Measurements from ENCODE around the gene KRT76. TPM values are rescaled to one million over a fixed set of nuclear protein-coding genes. Genes with fewer than 3 reads are reported as not detected.
"Not testable (repeated sequence)": the region's sequence is repeated elsewhere in the genome, so short reads cannot be mapped to it uniquely, and the experiment has no call there.

KRT76 gene
- polyA plus RNA-seq, 4 donors, result not detected

DNA sequence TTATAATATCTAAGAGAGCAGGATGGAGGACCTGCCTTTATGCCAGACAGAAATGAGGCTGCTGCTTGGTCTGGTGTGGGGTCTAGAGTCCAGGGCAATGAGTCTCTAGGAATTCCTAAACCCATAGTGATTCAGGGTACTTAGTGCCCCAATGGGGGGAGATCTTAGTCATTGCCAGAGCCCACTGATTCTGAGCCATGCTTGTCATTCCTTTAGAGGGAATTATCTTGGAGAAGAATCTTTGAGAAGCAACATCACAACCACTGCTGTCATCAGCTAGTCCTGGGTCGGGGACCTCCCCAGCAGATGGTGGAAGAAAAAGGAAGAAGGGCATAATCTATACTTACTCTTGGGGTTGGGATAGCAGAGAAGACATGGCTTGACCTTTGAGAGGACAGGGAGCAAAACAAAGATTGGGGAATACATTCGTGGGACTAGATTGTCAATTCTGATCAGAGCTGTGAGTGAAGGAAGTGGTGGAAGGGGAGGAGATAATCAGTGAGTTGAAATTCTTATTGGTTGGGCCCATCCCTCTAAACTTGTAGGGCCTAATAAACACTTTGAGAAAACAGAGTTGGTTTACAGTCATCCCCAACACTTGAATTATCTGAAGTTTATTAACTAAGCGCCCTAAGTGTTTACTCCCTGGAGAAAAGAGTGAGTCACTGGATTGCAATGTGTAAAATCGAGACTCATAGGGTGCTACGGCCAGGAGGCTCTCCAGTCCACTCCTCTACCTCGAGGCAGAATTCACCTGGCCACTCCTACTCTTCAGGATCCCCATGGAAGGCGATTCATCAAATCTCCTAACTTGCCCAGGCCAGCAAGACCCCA lies 21.7 kb upstream of the KRT76 start:
- no peak for DNase-seq (ENCODE audit: low read depth in 4 of 4, low spot score in 3 of 4)

GRCh38 chr12:52798003-52798670 lies 21.0 kb upstream of the KRT76 start:
- DNase-seq (ENCODE audit: low read depth in 4 of 4, low spot score in 3 of 4), result no peak

DNA sequence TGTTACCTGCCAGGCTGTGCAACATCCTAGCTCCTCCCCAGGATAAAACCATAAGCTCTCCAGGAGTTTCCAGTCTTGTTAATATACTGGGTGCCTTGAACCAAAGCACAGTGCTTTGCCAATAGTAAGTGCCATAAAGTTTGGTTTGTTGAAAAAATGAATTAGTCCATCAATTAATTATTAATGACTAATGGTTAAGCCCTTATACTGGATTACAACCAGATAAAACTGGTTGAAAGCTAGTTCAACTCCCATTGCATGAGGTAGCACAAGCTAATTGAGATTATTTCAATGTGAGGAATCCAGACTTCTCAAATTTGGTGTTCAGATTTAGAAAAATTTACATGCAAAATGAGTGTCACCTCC lies 20.4 kb upstream of the KRT76 start:
- DNase-seq (ENCODE audit: low read depth in 4 of 4, low spot score in 3 of 4), result no peak

DNA sequence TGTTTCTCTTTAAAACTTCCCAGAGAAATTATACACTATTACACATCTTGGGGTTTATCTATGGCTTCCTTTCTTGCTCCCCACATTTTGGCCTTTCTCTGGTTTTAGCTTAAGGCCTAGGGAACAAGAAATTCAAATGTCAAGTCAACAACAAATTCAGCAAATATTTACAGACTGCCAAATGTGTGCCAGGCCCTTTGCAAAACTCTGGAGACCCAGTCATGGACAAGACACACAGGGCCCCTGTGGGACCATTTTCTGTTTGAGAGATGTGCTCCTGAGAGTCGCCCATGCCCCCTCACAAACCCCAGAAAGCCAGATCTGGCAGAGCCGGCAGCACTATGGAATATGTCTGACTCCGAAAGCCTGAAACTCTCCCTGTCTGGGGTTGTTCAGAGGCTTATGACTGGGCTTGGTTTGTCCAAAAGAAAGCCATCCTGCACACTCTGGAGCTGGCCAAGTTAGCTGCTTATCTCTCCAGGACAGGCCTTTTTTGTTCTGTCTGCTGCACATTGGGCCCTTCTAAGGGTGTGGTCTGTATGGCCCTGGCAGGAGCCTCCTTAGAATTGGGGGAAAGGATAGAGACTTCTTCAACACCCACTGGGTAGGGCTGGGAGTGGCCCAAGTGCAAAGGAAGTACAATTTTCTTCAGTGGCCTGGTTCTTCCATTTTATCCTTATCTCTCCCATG lies 19.8 kb upstream of the KRT76 start:
- no peak for DNase-seq (ENCODE audit: low read depth in 4 of 4, low spot score in 3 of 4)

GRCh38 chr12:52796429-52796794 lies 19.3 kb upstream of the KRT76 start:
- DNase-seq (ENCODE audit: low read depth in 4 of 4, low spot score in 3 of 4), result no peak

DNA sequence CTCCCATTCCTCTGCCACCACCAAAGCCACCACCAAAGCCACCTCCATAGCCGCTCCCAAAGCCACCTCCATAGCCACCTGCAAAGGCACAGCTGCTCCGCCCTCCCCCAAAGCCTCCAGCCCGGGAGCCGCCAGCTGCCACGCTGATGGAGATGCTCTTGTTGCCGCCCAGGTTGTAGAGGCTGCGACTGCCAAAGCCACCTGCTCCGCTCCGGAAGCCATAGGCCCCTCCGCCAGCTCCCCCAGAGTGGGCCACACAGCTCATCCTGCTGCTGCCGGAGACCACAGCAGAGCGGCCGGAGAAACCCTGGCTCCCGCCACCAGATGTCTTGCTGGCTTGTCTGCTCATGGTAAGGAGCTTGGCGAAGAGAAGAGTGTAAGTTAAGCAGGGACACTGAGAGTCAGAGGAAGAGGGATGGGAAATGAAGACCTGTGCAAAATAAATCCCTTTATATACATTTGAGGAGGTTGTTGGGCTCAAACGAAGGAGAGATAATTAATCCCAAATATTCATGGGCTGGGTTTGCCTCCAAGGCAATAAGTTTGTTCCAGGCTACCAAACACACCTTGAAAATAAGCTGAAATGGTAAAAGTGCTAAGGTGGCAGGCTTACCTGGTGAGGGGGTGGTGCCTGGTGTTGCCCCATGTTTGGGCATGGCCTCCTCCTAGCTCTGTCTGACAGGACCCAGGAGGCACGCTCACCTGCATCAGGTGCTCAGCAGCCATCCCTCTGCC lies 18.7 kb upstream of the KRT76 start, which contains the start of gene KRT3:
Gene KRT3 (minus strand): TSS at position 424 of the 735 bp plus-strand sequence. CDS start 75 bp downstream, at position 349.
- DNase-seq (ENCODE audit: low read depth in 4 of 4, low spot score in 3 of 4), result no peak

- not testable (repeated sequence) for DNase-seq (ENCODE audit: low read depth in 4 of 4, low spot score in 3 of 4)
Observed at GRCh38 chr12:52795332-52795674, 18.2 kb upstream of the KRT76 start.

- DNase-seq (ENCODE audit: low read depth in 4 of 4, low spot score in 3 of 4), result no peak
Observed at GRCh38 chr12:52794479-52795331, 17.6 kb upstream of the KRT76 start.

GRCh38 chr12:52792185-52793029 lies 15.3 kb upstream of the KRT76 start:
- DNase-seq (ENCODE audit: low read depth in 4 of 4, low spot score in 3 of 4), result no peak

DNA sequence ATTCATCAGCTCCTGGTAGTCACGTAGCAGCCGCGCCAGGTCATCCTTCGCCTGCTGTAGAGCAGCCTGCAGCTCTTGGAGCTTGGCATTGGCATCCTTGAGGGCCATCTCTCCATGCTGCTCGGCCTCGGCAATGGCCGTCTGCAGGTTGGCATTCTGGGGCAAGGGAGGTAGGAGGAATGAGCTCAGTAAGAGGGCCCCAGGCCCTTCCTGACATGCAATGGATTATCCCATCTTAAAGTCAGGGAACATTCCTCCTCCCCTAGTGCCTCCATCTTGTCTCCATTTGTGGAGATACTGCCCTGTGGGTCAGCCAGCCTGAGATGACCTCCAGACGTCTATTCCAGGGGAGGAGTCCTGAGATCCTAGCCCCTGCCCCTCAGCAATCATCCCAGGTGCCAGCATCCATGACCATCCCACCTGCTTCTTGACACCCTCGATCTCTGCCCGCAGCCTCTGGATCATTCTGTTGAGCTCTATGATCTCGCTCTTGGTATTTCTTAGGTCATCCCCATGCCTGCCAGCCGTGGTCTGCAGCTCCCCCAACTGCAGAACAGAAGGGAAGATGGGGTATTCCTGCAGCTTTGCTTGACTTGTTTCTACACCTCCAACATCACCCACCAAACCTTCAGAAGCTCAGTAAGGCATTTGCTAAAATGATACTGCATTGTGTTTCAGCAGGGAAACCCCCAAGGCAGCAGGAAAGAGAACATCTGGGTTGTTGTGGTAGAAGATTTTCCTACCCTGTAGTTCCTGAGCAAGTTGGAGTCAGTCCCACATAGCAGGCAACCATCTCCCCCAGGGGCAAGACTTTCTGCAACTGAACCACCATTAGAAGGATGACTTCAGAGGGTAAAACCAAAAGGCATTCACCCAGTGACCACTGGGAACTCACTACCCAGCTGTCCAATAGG lies 14.4 kb upstream of the KRT76 start:
- no peak for DNase-seq (ENCODE audit: low read depth in 4 of 4, low spot score in 3 of 4)

DNA sequence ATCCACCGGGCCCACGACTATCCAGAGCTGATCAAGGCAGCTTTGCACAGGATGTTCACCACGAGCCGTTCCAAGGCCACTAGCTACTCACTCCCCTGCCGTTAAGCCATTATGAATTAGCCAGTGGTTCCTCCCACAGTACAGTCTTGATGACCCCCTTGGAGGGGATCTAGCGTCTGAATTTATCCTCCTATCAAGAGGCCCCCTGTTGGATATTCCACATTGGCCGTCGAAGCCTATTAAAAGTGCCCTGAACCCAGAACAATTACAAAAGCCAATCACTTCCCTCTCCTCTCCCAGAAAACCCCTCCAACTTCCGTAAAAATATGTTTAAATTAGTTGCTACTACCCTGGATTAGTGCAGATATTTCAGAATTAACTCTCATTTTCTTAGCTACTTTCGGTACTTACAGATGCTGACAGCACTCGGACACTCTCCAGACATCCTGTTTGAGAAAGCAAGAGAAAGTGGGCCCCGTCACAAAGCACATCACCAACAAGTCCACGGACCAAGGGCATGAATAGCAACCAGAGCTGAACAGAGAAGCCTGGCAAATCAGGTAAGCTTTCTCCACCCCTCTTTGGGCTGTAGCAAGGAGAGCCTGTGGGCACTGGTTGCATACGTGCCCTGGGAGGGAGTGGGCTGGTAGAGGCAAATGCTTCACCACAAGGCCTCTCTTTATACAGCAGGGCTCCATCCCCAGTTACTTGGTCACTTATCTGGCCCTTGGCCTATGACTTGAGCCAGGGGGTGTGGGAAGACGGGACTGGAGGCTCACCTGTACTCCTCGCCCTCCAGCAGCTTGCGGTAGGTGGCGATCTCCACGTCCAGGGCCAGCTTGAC lies 13.5 kb upstream of the KRT76 start:
- DNase-seq (ENCODE audit: low read depth in 4 of 4, low spot score in 3 of 4), result no peak

GRCh38 chr12:52789637-52790426 lies 12.7 kb upstream of the KRT76 start:
- DNase-seq (ENCODE audit: low read depth in 4 of 4, low spot score in 3 of 4), result no peak

- no peak for DNase-seq (ENCODE audit: low read depth in 4 of 4, low spot score in 3 of 4)
Observed at GRCh38 chr12:52788876-52789636, 11.9 kb upstream of the KRT76 start.

DNA sequence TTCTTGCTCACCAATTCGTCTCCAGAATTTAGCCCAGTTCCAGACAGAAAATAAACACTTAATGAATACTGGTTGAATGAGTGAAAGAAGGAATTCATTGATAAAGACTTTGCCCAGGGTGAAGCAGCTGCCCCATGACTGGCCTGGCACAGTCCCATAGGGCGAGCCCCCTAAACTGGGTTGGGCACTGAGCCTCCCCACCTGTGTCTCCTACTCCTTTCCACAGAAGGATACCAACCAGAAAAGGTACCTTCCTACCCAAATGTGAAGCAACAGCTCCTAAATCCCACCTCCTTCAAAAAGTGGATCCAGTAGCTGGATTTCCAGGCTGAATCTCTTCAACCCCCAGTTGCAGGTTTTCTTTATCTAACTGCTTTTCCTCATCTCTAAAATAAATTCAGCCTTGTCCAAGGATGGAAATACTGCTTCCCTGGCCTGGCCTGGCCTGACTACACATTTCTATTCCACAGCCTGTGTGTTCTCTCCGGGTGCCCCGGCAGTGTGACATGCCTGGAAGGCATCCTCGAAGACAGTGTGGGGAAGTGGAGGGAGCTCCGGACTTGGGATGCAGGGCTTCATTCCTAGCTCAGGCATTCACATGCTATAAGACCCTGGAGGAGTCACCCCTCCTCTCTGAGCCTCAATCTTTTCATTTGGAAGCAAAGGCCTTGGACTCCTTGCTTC lies 11.2 kb upstream of the KRT76 start:
- DNase-seq (ENCODE audit: low read depth in 4 of 4, low spot score in 3 of 4), result no peak
